ENCODE data around the gene C16orf92.

Gene C16orf92

GRCh38 chr16:30002614-30003346, 20.2 kb upstream of the C16orf92 start:
- no peaks in the 10 kb centered on the region for H3K9me3 ChIP-seq (ENCODE audit: insufficient read depth, low read length)
- H3K4me2 ChIP-seq (ENCODE audit: low read depth, low read length, poor library complexity, severe bottlenecking): no peak overlapping the region
- no peaks in the 10 kb centered on the region for H4K20me1 ChIP-seq (ENCODE audit: low read depth, low read length)
- no peaks in the 10 kb centered on the region for H3K9me2 ChIP-seq (replicated peaks; ENCODE audit: insufficient read depth, low read length)
- no peak overlapping the region for H2AFZ ChIP-seq (ENCODE audit: low read depth, low read length, severe bottlenecking)
- H3K36me3 ChIP-seq (ENCODE audit: low read length): no peaks in the 10 kb centered on the region
- H3K79me2 ChIP-seq (ENCODE audit: insufficient read depth, low read length): no peaks in the 10 kb centered on the region
- TF ChIP-seq EZH2phosphoT487 (conservative IDR thresholded peaks at IDR 0.05; ENCODE audit: low read length): no peak
- TF ChIP-seq, protein P1, sequence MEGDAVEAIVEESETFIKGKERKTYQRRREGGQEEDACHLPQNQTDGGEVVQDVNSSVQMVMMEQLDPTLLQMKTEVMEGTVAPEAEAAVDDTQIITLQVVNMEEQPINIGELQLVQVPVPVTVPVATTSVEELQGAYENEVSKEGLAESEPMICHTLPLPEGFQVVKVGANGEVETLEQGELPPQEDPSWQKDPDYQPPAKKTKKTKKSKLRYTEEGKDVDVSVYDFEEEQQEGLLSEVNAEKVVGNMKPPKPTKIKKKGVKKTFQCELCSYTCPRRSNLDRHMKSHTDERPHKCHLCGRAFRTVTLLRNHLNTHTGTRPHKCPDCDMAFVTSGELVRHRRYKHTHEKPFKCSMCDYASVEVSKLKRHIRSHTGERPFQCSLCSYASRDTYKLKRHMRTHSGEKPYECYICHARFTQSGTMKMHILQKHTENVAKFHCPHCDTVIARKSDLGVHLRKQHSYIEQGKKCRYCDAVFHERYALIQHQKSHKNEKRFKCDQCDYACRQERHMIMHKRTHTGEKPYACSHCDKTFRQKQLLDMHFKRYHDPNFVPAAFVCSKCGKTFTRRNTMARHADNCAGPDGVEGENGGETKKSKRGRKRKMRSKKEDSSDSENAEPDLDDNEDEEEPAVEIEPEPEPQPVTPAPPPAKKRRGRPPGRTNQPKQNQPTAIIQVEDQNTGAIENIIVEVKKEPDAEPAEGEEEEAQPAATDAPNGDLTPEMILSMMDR (IDR thresholded peaks at IDR 0.05; ENCODE audit: insufficient read depth, low read length, poor library complexity, severe bottlenecking): no peak
- no peak overlapping the region for H3K4me3 ChIP-seq (ENCODE audit: insufficient read depth, low read length, poor library complexity, severe bottlenecking)
- no peak overlapping the region for H3K9ac ChIP-seq (ENCODE audit: low read length)
- H3F3A ChIP-seq (ENCODE audit: insufficient read depth): no peaks in the 10 kb centered on the region
- no peaks in the 10 kb centered on the region for H3K27me3 ChIP-seq (ENCODE audit: low read length)
- no peak overlapping the region for H3K27ac ChIP-seq (ENCODE audit: low read depth, low read length)

- Histone ChIP-seq H3K27ac (ENCODE audit: low read depth, low read length) (no peak overlapping the region), H3K9me3 (ENCODE audit: insufficient read depth, low read length) (no peaks in the 10 kb centered on the region), H3K36me3 (ENCODE audit: low read length) (no peaks in the 10 kb centered on the region), H4K20me1 (ENCODE audit: low read depth, low read length) (no peaks in the 10 kb centered on the region), H3K79me2 (ENCODE audit: insufficient read depth, low read length) (no peaks in the 10 kb centered on the region), H3F3A (ENCODE audit: insufficient read depth) (no peaks in the 10 kb centered on the region), H3K4me2 (ENCODE audit: low read depth, low read length, poor library complexity, severe bottlenecking) (no peak overlapping the region), H3K9me2 (replicated peaks; ENCODE audit: insufficient read depth, low read length) (no peaks in the 10 kb centered on the region), H3K27me3 (ENCODE audit: low read length) (no peaks in the 10 kb centered on the region), H3K9ac (ENCODE audit: low read length) (no peak overlapping the region), H2AFZ (ENCODE audit: low read depth, low read length, severe bottlenecking) (no peak overlapping the region), H3K4me3 (ENCODE audit: insufficient read depth, low read length, poor library complexity, severe bottlenecking) (no peak overlapping the region)
- TF ChIP-seq, protein P1 (IDR thresholded peaks at IDR 0.05; ENCODE audit: insufficient read depth, low read length, poor library complexity, severe bottlenecking): no peak
- no peak for TF ChIP-seq EZH2phosphoT487 (conservative IDR thresholded peaks at IDR 0.05; ENCODE audit: low read length)
Measured at GRCh38 chr16:30003670-30004423, 19.2 kb upstream of the C16orf92 start.

DNA sequence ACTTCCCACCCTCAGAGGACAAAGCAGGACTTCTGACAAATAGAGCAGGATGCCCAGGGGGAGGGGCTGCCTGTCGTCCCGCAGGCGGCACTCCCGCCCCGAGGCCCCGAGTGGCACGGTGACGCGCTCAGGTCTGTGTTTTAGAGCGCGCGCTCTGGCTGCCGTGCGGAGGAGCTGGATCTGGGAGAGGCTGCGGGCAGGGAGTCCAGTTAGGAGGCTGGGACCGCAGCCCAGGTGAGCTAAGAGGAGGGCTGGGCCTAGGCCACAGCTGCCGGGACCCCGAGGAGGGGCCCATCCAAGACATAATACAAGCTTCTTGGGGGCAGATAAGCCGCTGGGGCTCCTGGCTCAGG, 18.6 kb upstream of the C16orf92 start:
- Histone ChIP-seq H3K9me2 (replicated peaks; ENCODE audit: insufficient read depth, low read length) (no peaks in the 10 kb centered on the region), H4K20me1 (ENCODE audit: low read depth, low read length) (no peaks in the 10 kb centered on the region), H3F3A (ENCODE audit: insufficient read depth) (no peaks in the 10 kb centered on the region), H3K4me2 (ENCODE audit: low read depth, low read length, poor library complexity, severe bottlenecking) (no peak overlapping the region), H3K9me3 (ENCODE audit: insufficient read depth, low read length) (no peaks in the 10 kb centered on the region), H3K27ac (ENCODE audit: low read depth, low read length) (no peak overlapping the region), H3K4me3 (ENCODE audit: insufficient read depth, low read length, poor library complexity, severe bottlenecking) (no peak overlapping the region), H3K27me3 (ENCODE audit: low read length) (no peaks in the 10 kb centered on the region), H3K79me2 (ENCODE audit: insufficient read depth, low read length) (no peaks in the 10 kb centered on the region), H3K36me3 (ENCODE audit: low read length) (no peaks in the 10 kb centered on the region), H2AFZ (ENCODE audit: low read depth, low read length, severe bottlenecking) (no peak overlapping the region), H3K9ac (ENCODE audit: low read length) (no peak overlapping the region)
- TF ChIP-seq, protein P1 (IDR thresholded peaks at IDR 0.05; ENCODE audit: insufficient read depth, low read length, poor library complexity, severe bottlenecking): no peak
- no peak for TF ChIP-seq EZH2phosphoT487 (conservative IDR thresholded peaks at IDR 0.05; ENCODE audit: low read length)
